Measurements from ENCODE around the gene ACRBP. TPM values are rescaled to one million over a fixed set of nuclear protein-coding genes. Genes with fewer than 3 reads are reported as not detected.

ACRBP gene
- total RNA-seq, 1 experiment from 2014 or later: 0.77 TPM

GRCh38 chr12:6627616-6628015, 19.6 kb downstream of the ACRBP start:
- intact Hi-C loops (cut with micrococcal nuclease): no loop called here
- no peak for ATAC-seq
- Histone ChIP-seq H3K4me1 (ENCODE audit: insufficient read depth, low read length) (no peaks in the 10 kb centered on the region), H4K20me1 (ENCODE audit: low read length) (no peaks in the 10 kb centered on the region), H3K9ac (ENCODE audit: low read length) (no peak overlapping the region), H3K9me2 (replicated peaks; ENCODE audit: low read length) (no peaks in the 10 kb centered on the region), H2AFZ (ENCODE audit: low read length) (no peak overlapping the region), H3K27ac (ENCODE audit: low read length) (no peak overlapping the region), H3K4me3 (ENCODE audit: low read length) (no peak overlapping the region), H3K9me3 (ENCODE audit: low read length) (no peaks in the 10 kb centered on the region), H3F3A (ENCODE audit: low read length, unreplicated experiment) (no peaks in the 10 kb centered on the region), H3K4me2 (ENCODE audit: low read length) (no peak overlapping the region), H3K27me3 (ENCODE audit: low read length) (no peaks in the 10 kb centered on the region), H3K36me3 (ENCODE audit: low read depth, low read length) (no peaks in the 10 kb centered on the region), H3K79me2 (ENCODE audit: low read length) (no peaks in the 10 kb centered on the region)
- CTCF ChIA-PET: no interaction called here
- no peak for TF ChIP-seq CTCF (conservative IDR thresholded peaks at IDR 0.05; ENCODE audit: low read depth, low read length)
- TF ChIP-seq EZH2phosphoT487 (IDR thresholded peaks at IDR 0.05; ENCODE audit: borderline replicate concordance, low read length): no peak
- TF ChIP-seq EZH2 (IDR thresholded peaks at IDR 0.05; ENCODE audit: low read length, unreplicated experiment): no peak
- BruUV-seq (replicated peaks): no TSS peak
- POLR2A ChIA-PET (ENCODE audit: unreplicated experiment): no interaction called here
- no peak for DNase-seq

- DNase-seq: no peak
- no peaks in the 10 kb centered on the region for H3K27me3 ChIP-seq (ENCODE audit: low read length)
- no peak overlapping the region for H2AFZ ChIP-seq (ENCODE audit: low read length)
- no peaks in the 10 kb centered on the region for H3K9me3 ChIP-seq (ENCODE audit: low read length)
- H3K9me2 ChIP-seq (replicated peaks; ENCODE audit: low read length): no peaks in the 10 kb centered on the region
- no peak for ATAC-seq
- no peaks in the 10 kb centered on the region for H4K20me1 ChIP-seq (ENCODE audit: low read length)
- H3K27ac ChIP-seq (ENCODE audit: low read length): no peak overlapping the region
- no peaks in the 10 kb centered on the region for H3K79me2 ChIP-seq (ENCODE audit: low read length)
- H3F3A ChIP-seq (ENCODE audit: low read length, unreplicated experiment): no peaks in the 10 kb centered on the region
- no peaks in the 10 kb centered on the region for H3K4me1 ChIP-seq (ENCODE audit: insufficient read depth, low read length)
- BruUV-seq (replicated peaks): no TSS peak
- H3K4me2 ChIP-seq (ENCODE audit: low read length): no peak overlapping the region
- ChIA-PET POLR2A (ENCODE audit: unreplicated experiment) (no interaction called here), CTCF (no interaction called here)
- H3K36me3 ChIP-seq (ENCODE audit: low read depth, low read length): no peaks in the 10 kb centered on the region
- no peak overlapping the region for H3K9ac ChIP-seq (ENCODE audit: low read length)
- no peak for TF ChIP-seq EZH2phosphoT487 (IDR thresholded peaks at IDR 0.05; ENCODE audit: borderline replicate concordance, low read length)
- no peak for TF ChIP-seq EZH2 (IDR thresholded peaks at IDR 0.05; ENCODE audit: low read length, unreplicated experiment)
- TF ChIP-seq CTCF (conservative IDR thresholded peaks at IDR 0.05; ENCODE audit: low read depth, low read length): no peak
- H3K4me3 ChIP-seq (ENCODE audit: low read length): no peak overlapping the region
- intact Hi-C loops (cut with micrococcal nuclease): no loop called here
Observed at GRCh38 chr12:6626654-6627283, 20.5 kb downstream of the ACRBP start.

GRCh38 chr12:6620885-6621274, 26.4 kb downstream of the ACRBP start:
- no peaks in the 10 kb centered on the region for H3K9me2 ChIP-seq (replicated peaks; ENCODE audit: low read length)
- H3K4me3 ChIP-seq (ENCODE audit: low read length): no peak overlapping the region
- no peak overlapping the region for H3K27ac ChIP-seq (ENCODE audit: low read length)
- no TSS peak for BruUV-seq (replicated peaks)
- H3K4me1 ChIP-seq (ENCODE audit: insufficient read depth, low read length): no peaks in the 10 kb centered on the region
- intact Hi-C loops (cut with micrococcal nuclease): no loop called here
- H3K4me2 ChIP-seq (ENCODE audit: low read length): no peak overlapping the region
- DNase-seq: no peak
- H3K36me3 ChIP-seq (ENCODE audit: low read depth, low read length): no peaks in the 10 kb centered on the region
- ATAC-seq: no peak
- no peak for TF ChIP-seq EZH2 (IDR thresholded peaks at IDR 0.05; ENCODE audit: low read length, unreplicated experiment)
- TF ChIP-seq CTCF (conservative IDR thresholded peaks at IDR 0.05; ENCODE audit: low read depth, low read length): no peak
- TF ChIP-seq EZH2phosphoT487 (IDR thresholded peaks at IDR 0.05; ENCODE audit: borderline replicate concordance, low read length): no peak
- no peaks in the 10 kb centered on the region for H4K20me1 ChIP-seq (ENCODE audit: low read length)
- no peaks in the 10 kb centered on the region for H3K27me3 ChIP-seq (ENCODE audit: low read length)
- H3K9me3 ChIP-seq (ENCODE audit: low read length): no peaks in the 10 kb centered on the region
- no peaks in the 10 kb centered on the region for H3F3A ChIP-seq (ENCODE audit: low read length, unreplicated experiment)
- H2AFZ ChIP-seq (ENCODE audit: low read length): no peak overlapping the region
- ChIA-PET CTCF (no interaction called here), POLR2A (ENCODE audit: unreplicated experiment) (no interaction called here)
- no peaks in the 10 kb centered on the region for H3K79me2 ChIP-seq (ENCODE audit: low read length)
- no peak overlapping the region for H3K9ac ChIP-seq (ENCODE audit: low read length)

Measured in PC-3 (cell line).